Activated T-cell treated with anti-CD3 and anti-CD28 coated beads for 1 hour (primary cell): Measurements from ENCODE around the gene ARID2.

Experiments
- DNase-seq: peaks from one replicate; pipeline ENCODE4 v3.0.0-alpha.2; 2020; ENCODE audit warnings: low read depth

Gene ARID2

DNA sequence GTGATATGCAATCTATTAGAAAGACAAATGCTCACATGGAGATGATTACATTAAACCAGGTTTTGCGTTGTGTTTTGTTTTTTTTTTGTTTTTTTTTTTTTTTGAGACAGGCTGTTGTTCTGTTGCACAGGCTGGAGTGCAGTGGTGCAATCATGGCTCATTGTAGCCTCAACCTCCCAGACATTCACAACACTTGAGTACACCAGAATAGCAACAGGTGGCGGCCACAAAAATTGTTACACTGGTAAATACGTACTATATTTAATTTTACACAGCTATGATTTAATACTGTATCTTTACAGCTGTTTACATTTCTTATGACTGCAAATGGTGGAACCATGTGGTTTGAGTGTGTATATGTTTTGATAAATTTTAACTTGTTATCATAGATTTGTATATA is 200.9 kb downstream of the ARID2 start:
- DNase-seq: no peak

DNA sequence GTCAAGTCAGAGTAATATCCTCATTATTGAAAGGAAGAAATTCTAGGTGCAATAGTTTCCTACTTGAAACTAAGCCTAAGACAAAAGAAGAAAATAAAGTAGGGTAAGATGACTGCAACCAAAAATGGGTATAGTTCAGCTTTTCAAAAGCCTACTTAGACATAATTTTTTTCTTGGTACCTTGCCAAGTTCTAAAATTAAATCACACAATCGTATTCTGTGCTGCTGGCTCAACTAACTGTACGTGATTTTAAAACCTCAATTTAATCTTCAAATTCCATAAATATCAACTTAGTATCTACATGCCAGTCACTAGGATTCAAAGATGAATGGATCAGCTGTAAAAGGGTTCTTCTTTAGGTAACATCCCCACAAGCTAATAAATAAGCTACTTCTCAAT is 204.0 kb downstream of the ARID2 start:
- DNase-seq: no peak

DNA sequence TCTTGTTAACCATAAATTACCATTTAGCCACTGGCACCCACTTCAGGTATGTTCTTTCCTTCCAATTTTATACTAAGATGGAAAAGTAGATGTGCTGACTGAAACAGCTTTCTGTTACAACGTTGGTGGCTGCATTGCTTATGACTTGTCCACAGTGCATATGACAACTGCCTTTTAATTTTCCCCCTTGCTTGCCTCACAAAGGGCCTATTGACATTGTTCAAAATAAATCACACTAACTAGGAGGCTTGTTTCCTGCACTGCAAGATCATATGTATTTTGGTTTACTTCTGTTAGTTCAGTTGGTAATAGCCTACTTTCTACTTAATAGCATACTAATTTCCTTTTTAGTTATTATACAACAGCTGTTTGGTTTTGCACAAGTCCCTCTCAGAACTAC is 205.4 kb downstream of the ARID2 start:
- DNase-seq: no peak

DNA sequence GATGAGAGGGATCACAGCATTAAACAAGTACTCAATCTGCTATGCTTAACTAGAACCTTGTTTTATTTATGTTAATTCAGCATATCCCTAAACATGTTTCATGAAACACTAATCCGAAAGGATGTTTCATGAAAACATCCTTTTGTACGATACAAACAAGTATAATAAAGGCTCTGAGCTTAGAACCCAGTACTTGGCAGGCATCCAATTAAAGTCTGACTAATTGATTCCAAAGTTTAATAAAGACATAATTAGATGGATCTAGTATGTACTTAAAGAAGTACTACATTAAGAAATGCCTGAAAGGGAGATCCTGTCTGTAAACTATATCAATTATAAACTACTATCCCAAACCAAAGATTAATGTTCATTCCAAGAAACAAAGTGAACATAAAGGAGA is 209.1 kb downstream of the ARID2 start:
- DNase-seq: no peak

DNA sequence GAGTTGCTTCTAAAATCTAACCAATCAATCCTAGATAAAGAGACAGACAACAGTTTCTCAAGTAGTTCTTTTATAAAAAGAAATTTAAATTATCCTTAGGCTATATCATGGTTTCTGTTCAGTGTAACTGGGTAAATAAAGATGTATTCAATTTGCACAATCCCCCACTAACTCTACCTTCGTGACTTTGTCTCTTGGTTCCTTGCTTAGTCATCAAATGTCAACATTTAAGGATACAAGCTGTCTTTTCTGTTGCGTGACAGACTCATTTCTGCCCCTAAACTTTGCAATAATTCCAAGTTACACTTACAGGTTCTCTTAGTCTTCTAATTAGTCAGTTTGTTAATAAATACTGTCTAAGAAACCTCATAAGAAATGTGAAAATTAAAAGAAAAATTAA is 210.3 kb downstream of the ARID2 start:
- DNase-seq: no peak

DNA sequence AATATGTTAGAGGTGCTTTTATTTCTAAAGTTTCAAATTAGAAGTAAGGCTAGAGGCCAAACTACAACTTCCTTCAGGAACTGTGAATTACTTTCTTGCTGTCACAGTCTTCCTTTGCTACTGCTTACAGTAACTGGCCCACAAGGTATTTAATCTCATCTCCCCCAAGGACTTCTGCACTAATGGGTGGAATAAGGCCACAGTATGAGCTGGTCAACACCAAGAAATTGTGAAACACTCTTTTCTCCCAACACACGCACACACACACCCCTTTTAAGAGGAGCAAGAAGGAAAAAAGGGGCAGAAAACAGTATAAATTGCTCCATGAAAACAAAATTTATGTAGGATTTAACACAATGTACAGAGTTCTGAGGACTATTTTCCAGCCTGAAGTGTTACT is 215.3 kb downstream of the ARID2 start:
- DNase-seq: no peak

DNA sequence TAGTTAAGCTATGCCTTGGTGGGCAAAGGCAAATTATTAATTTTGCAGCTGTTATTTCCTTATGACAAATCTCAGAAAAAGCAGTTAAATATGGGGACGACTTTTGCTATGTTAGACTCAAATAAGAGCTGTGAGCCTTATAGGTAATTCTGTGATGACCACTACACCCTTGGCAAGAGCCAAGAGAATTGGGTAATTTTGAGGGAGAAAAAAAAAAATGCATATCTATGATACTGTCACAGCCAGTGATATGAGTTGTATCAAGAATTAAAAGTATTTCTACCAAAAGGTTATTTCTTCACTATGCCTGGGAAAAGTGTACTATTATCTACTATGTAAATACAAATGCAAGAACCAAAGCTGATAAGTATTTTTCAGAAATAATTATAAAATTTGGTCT is 216.9 kb downstream of the ARID2 start:
- no peak for DNase-seq

DNA sequence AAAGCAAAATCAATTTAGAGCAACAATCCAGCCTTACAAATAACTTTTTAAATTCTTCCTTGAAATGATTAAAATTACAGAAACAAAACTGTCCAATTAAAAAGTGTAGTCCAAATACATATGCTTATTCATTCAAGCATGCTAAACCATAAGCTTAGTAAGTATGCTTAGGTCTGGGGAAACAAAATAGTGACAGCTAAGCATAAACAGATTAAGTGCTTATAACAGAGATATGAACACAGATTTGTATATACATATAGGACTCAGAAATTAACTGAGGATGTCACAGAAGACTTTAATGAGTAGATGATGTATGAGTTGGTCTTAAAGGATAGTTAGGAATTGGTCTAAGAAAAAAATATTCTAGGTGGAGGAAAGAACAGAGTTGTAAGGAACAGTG is 219.0 kb downstream of the ARID2 start:
- no peak for DNase-seq
